ENCODE results near the gene FNBP1L. TPM values are rescaled to one million over a fixed set of nuclear protein-coding genes. Genes with fewer than 3 reads are reported as not detected.
"Not testable (repeated sequence)": the region's sequence is repeated elsewhere in the genome, so short reads cannot be mapped to it uniquely, and the experiment has no call there.

Gene FNBP1L
- total RNA-seq, 1 experiment from 2014 or later: 33.4 TPM

DNA sequence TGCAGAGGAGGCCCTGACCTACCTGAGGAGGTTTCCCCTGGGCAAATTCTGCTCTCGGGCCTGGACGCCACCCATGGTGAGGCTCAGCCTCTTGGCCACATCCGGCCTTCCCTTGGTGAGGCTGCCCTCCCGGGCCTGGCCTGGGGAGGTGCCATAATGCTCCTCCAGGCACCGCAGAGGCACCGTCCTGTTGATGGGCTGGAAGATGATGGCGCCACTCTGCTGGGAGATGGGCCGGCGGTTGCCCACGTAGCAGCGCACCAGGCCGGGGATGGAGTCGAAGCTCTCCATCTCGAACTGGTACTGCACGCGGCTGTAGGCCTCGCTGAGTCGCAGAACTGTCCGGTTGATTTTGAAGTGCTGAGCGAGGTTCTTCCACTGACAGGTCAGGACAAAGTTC is 141.0 kb downstream of the FNBP1L start:
- no peaks in the 10 kb centered on the region for H3K36me3 ChIP-seq (ENCODE audit: control insufficient read depth, insufficient read depth, low read length)
- H3K4me3 ChIP-seq (ENCODE audit: low read depth, low read length): no peak overlapping the region
- Mint-ChIP-seq H3K27me3 (ENCODE audit: insufficient read depth, unreplicated experiment) (no peaks in the 10 kb centered on the region), H3K9me3 (ENCODE audit: unreplicated experiment) (no peaks in the 10 kb centered on the region), H3K36me3 (ENCODE audit: insufficient read depth, unreplicated experiment) (peaks cover 10% of the 10 kb centered on the region), H3K4me1 (ENCODE audit: low read depth, unreplicated experiment) (peaks cover 39% of the 10 kb centered on the region), H3K27ac (ENCODE audit: unreplicated experiment) (peak overlapping the region; percentile 75), H3K4me3 (ENCODE audit: unreplicated experiment) (no peak overlapping the region)
- CTCF ChIA-PET: no interaction called here
- intact Hi-C loops (cut with micrococcal nuclease; ENCODE audit: unreplicated experiment): loop anchor here (10.0 kb wide), 1 partner anchor 144 kb away; the partner anchor contains the start of gene FNBP1L
- H3K9me3 ChIP-seq: no peaks in the 10 kb centered on the region
- H3K27me3 ChIP-seq (replicated peaks; ENCODE audit: control insufficient read depth, insufficient read depth, low read length): no peaks in the 10 kb centered on the region
- DNase-seq: no peak
- peaks cover 65% of the 10 kb centered on the region for H3K4me1 ChIP-seq
- POLR2A ChIA-PET: no interaction called here
- no TSS peak for BruUV-seq (replicated peaks)
- TF ChIP-seq, protein P1, sequence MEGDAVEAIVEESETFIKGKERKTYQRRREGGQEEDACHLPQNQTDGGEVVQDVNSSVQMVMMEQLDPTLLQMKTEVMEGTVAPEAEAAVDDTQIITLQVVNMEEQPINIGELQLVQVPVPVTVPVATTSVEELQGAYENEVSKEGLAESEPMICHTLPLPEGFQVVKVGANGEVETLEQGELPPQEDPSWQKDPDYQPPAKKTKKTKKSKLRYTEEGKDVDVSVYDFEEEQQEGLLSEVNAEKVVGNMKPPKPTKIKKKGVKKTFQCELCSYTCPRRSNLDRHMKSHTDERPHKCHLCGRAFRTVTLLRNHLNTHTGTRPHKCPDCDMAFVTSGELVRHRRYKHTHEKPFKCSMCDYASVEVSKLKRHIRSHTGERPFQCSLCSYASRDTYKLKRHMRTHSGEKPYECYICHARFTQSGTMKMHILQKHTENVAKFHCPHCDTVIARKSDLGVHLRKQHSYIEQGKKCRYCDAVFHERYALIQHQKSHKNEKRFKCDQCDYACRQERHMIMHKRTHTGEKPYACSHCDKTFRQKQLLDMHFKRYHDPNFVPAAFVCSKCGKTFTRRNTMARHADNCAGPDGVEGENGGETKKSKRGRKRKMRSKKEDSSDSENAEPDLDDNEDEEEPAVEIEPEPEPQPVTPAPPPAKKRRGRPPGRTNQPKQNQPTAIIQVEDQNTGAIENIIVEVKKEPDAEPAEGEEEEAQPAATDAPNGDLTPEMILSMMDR (IDR thresholded peaks at IDR 0.05; ENCODE audit: insufficient read depth in 1 of 2, low read depth in 1 of 2, low read length in 1 of 2, severe bottlenecking in 1 of 2, unreplicated experiment in 1 of 2): no peak

DNA sequence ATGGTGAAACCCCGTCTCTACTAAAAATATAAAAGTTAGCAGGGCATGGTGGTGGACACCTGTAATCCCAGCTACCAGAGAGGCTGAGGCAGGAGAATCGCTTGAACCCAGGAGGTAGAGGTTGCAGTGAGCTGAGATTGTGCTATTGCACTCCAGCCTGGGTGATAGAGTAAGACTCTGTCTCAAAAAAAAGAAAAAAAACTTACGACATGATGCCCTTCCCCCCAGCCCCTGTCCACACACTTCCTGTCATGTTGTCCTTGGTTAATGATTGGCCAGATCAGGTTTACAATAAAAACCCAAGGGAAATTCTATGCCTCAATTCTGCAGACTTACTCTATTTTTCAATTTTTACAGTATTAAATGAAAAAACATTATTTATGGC is 143.4 kb downstream of the FNBP1L start:
- H3K36me3 ChIP-seq (ENCODE audit: control insufficient read depth, insufficient read depth, low read length); H3K27me3 ChIP-seq (replicated peaks; ENCODE audit: control insufficient read depth, insufficient read depth, low read length); POLR2A ChIA-PET; CTCF ChIA-PET; intact Hi-C loops (cut with micrococcal nuclease; ENCODE audit: unreplicated experiment); H3K9me3 Mint-ChIP-seq (ENCODE audit: unreplicated experiment); BruUV-seq (replicated peaks); H3K9me3 ChIP-seq; H3K4me3 ChIP-seq (ENCODE audit: low read depth, low read length); H3K27me3 Mint-ChIP-seq (ENCODE audit: insufficient read depth, unreplicated experiment): not testable (repeated sequence)
- DNase-seq: peak in 1 of 2 experiments; percentile 56
- Mint-ChIP-seq H3K36me3 (ENCODE audit: insufficient read depth, unreplicated experiment) (peaks cover 10% of the 10 kb centered on the region), H3K27ac (ENCODE audit: unreplicated experiment) (peak overlapping the region; percentile 79), H3K4me3 (ENCODE audit: unreplicated experiment) (peak overlapping the region; percentile 71), H3K4me1 (ENCODE audit: low read depth, unreplicated experiment) (peaks cover 49% of the 10 kb centered on the region)
- H3K4me1 ChIP-seq: peaks cover 57% of the 10 kb centered on the region

DNA sequence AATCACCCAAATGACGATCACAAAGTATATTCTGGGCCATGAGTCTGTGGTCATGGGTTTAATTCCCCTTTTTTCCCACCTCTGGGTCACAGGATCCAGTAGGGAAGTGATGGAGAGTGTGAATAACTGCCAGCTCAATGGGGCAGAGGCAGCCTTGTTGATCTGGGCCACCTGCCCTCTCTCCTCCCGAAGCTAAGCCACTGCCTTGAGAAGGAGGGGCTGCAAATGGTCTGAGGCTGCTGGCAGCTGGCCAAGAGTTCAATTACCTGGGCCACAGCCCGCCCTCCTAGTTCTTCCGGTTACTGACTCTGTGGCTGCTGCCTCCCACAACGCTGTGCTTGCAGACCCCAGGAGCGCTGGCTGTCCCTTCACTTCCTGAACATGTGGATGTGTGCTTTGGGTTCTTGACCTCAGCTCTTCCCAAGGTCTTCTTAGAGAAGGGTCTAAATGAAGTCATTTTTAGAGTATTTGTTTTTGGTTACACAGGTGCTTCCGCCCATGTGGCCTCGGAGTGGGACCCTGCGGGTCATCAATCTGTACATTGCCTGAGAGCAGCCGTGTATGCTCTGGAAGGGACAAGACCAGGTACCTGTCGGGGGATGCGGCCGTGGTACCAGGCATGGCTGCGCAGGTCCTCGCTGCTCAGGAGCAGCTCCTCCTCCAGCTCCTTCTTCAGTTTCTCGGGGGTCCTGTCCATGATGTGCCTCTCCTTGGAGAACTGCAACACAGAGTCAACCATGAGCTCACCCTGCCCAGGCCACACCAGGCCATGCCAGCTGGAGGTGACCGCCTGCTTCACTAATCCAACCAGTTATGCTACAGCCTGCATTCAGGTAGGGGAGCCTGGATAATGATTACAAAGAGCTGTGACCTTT is 144.0 kb downstream of the FNBP1L start:
- Mint-ChIP-seq H3K9me3 (ENCODE audit: unreplicated experiment) (no peaks in the 10 kb centered on the region), H3K4me3 (ENCODE audit: unreplicated experiment) (peak overlapping the region; percentile 71), H3K4me1 (ENCODE audit: low read depth, unreplicated experiment) (peaks cover 48% of the 10 kb centered on the region), H3K27me3 (ENCODE audit: insufficient read depth, unreplicated experiment) (no peaks in the 10 kb centered on the region), H3K36me3 (ENCODE audit: insufficient read depth, unreplicated experiment) (peaks cover 10% of the 10 kb centered on the region), H3K27ac (ENCODE audit: unreplicated experiment) (peak overlapping the region; percentile 79)
- CTCF ChIA-PET: no interaction called here
- peak; percentile 60 to 82 for DNase-seq
- H3K4me1 ChIP-seq: peaks cover 50% of the 10 kb centered on the region
- intact Hi-C loops (cut with micrococcal nuclease; ENCODE audit: unreplicated experiment): no loop called here
- BruUV-seq (replicated peaks): TSS peak; percentile 67
- H3K4me3 ChIP-seq (ENCODE audit: low read depth, low read length): peak overlapping the region; percentile 26
- no peaks in the 10 kb centered on the region for H3K27me3 ChIP-seq (replicated peaks; ENCODE audit: control insufficient read depth, insufficient read depth, low read length)
- TF ChIP-seq, protein P1 (IDR thresholded peaks at IDR 0.05; ENCODE audit: insufficient read depth in 1 of 2, low read depth in 1 of 2, low read length in 1 of 2, severe bottlenecking in 1 of 2, unreplicated experiment in 1 of 2): no peak
- H3K9me3 ChIP-seq: no peaks in the 10 kb centered on the region
- POLR2A ChIA-PET: interaction anchor here (0.7 kb wide), 1 partner anchor 25 kb away, joined by 3 read pairs; no protein-coding TSS in a partner anchor
- H3K36me3 ChIP-seq (ENCODE audit: control insufficient read depth, insufficient read depth, low read length): no peaks in the 10 kb centered on the region

All from Caco-2 (cell line).